T-cell (primary cell): ENCODE results near the gene ANKH. TPM values are rescaled to one million over a fixed set of nuclear protein-coding genes. Genes with fewer than 3 reads are reported as not detected.

Experiments used
- ATAC-seq, 4 experiments: fragments of 200-7000 bp in 3 of 4; fragments of 150-1000 bp in 1 of 4; cut with Tn5 transposase; replicated peaks in 1 of 4; 1 replicate in 3 of 4; 2 replicates in 1 of 4; pipeline ENCODE4 v1.10.0; 2021; ENCODE audit warnings: moderate library complexity in 3 of 4, mild to moderate bottlenecking in 2 of 4, moderate number of reproducible peaks in 1 of 4
- CTCF ChIA-PET, 2 donors: fragments of 300-600 bp; sonication (Branson Sonifier 250); formaldehyde crosslinking; loops; one replicate each; lab custom pipeline; 2022; ENCODE audit warnings: antibody characterized with exemption in 2 of 2; lab: Charles Lee
- POLR2A ChIA-PET, 2 donors: fragments of 300-600 bp; sonication (Branson Sonifier 250); formaldehyde crosslinking; loops; one replicate each; lab custom pipeline; 2022; ENCODE audit warnings: antibody characterized with exemption in 2 of 2; lab: Charles Lee
- DNase-seq, 35 experiments: peaks; one replicate each; pipeline versions ENCODE4 v3.0.0 to v3.0.0-alpha.2; 2013 to 2023
- H3K27ac ChIP-seq: one replicate; pipeline ENCODE4 v1.5.1; 2013; ENCODE audit warnings: low read length
- H3K27me3 ChIP-seq, 2 experiments: replicated peaks in 1 of 2; 1 replicate in 1 of 2; 2 replicates in 1 of 2; pipeline versions ENCODE4 v1.6.1 to v1.7.0; 2013; ENCODE audit warnings: low read length in 1 of 2, mixed read lengths in 1 of 2; ENCODE audit not compliant: control insufficient read depth in 2 of 2, insufficient read depth in 2 of 2; ENCODE audit errors: extremely low read depth in 1 of 2
- H3K36me3 ChIP-seq, 2 donors: 1 replicate in 1 of 2; 2 replicates in 1 of 2; pipeline versions ENCODE4 v1.6.1 to v1.7.0; 2013; ENCODE audit warnings: low read length in 1 of 2; ENCODE audit not compliant: control insufficient read depth in 2 of 2, insufficient read depth in 1 of 2; ENCODE audit errors: extremely low read depth in 1 of 2
- H3K4me1 ChIP-seq, 2 experiments: 1 replicate in 1 of 2; 2 replicates in 1 of 2; pipeline versions ENCODE4 v1.6.1 to v1.7.0; 2013; ENCODE audit warnings: low read length in 2 of 2, mixed read lengths in 1 of 2; ENCODE audit not compliant: insufficient read depth in 2 of 2, control insufficient read depth in 1 of 2; ENCODE audit errors: extremely low read depth in 1 of 2
- H3K4me3 ChIP-seq, 2 donors: 1 replicate in 1 of 2; 2 replicates in 1 of 2; pipeline versions ENCODE4 v1.5.1 to v1.7.0; 2013; ENCODE audit warnings: mild to moderate bottlenecking in 2 of 2, low read length in 1 of 2, moderate library complexity in 1 of 2; ENCODE audit not compliant: control insufficient read depth in 1 of 2; ENCODE audit errors: extremely low read depth in 1 of 2
- H3K9me3 ChIP-seq: 2 replicates; pipeline ENCODE4 v1.7.0; 2013
- H3K27ac Mint-ChIP-seq, 2 donors: one replicate each; pipeline ENCODE4 v1.8.0; 2020 to 2021; ENCODE audit warnings: mild to moderate bottlenecking in 2 of 2, mixed read lengths in 2 of 2
- H3K27me3 Mint-ChIP-seq, 2 donors: one replicate each; pipeline ENCODE4 v1.8.0; 2021 to 2022; ENCODE audit warnings: mixed read lengths in 2 of 2
- H3K36me3 Mint-ChIP-seq: one replicate; pipeline ENCODE4 v1.8.0; 2021; ENCODE audit warnings: mixed read lengths
- H3K4me1 Mint-ChIP-seq, 3 donors: one replicate each; pipeline ENCODE4 v1.8.0; 2020 to 2022; ENCODE audit warnings: mixed read lengths in 3 of 3, mild to moderate bottlenecking in 1 of 3
- H3K4me3 Mint-ChIP-seq, 3 donors: one replicate each; pipeline ENCODE4 v1.8.0; 2020 to 2022; ENCODE audit warnings: mild to moderate bottlenecking in 3 of 3, mixed read lengths in 3 of 3, moderate library complexity in 3 of 3
- H3K9me3 Mint-ChIP-seq, 3 donors: one replicate each; pipeline ENCODE4 v1.8.0; 2020 to 2022; ENCODE audit warnings: mixed read lengths in 3 of 3
- WGBS: methylation state at CpG from one replicate; pipeline ENCODE4 v1.1.5; 2013; ENCODE audit warnings: missing lambda C conversion rate; ENCODE audit not compliant: insufficient coverage; 5-methylcytosine and 5-hydroxymethylcytosine counted together
- total RNA-seq, 35 experiments: library from RNA in 6 of 35; stranded (reverse) in 6 of 35; fragments of 120-200 nt in 1 of 35; gene quantifications; one replicate each; pipeline versions ENCODE4 v1.2.1 to v1.2.4 and lab custom pipeline; 2013 to 2026

ANKH gene
- total RNA-seq, 5 donors from 2014 or later (not counting 1 experiment from before 2014, with no cell fraction given), result 98.9 to 200 (median 167) TPM

DNA sequence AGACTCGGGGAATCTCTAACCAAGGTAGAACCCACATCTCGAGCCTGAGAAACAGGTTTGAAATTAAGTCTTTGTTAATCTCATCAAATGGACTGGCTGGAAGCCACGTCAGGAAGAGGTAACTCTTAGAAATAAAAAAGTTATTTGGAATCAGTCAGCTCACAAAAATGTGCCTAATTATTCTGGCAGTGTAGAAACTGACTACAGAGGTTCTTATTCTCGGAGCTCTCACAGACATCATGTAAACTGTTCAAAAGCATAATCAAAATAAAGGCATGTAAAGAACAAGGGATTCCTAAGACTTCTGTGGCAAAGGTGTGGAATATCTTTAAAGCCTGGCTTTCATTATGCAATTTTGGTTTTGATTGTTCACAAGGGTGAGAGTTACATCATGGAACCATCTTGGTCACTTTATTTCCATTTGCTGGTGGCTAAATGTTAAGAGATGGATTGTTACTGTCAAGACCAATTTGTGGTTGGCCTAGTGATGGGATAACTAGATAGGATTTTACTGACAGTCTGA, 121.9 kb downstream of the ANKH start:
- H3K9me3 Mint-ChIP-seq, result no peaks in the 10 kb centered on the region
- H3K27ac ChIP-seq, result no peak overlapping the region
- CTCF ChIA-PET, result interaction anchor here in 1 of 2 donors (0.6 kb wide), 1 partner anchor 60 kb away, joined by 4 read pairs; no protein-coding TSS in a partner anchor
- no peaks in the 10 kb centered on the region for H3K27me3 ChIP-seq
- ATAC-seq (no peak), DNase-seq (no peak)
- no peaks in the 10 kb centered on the region for H3K4me1 ChIP-seq
- H3K4me3 ChIP-seq, result no peak overlapping the region
- POLR2A ChIA-PET, result interaction anchor here in 1 of 2 donors (0.6 kb wide), 1 partner anchor 38 kb away, joined by 3 read pairs; no protein-coding TSS in a partner anchor
- peaks cover 5 to 47% of the 10 kb centered on the region in 2 donors for H3K36me3 ChIP-seq
- no peaks in the 10 kb centered on the region for H3K9me3 ChIP-seq
- H3K4me3 Mint-ChIP-seq, result no peak overlapping the region
- H3K36me3 Mint-ChIP-seq, result peaks cover 56% of the 10 kb centered on the region
- peaks cover 7 to 16% (median 15%) of the 10 kb centered on the region in 3 donors for H3K4me1 Mint-ChIP-seq
- no peaks in the 10 kb centered on the region for H3K27me3 Mint-ChIP-seq
- peak overlapping the region in 1 of 2 donors; percentile 36 for H3K27ac Mint-ChIP-seq
- 100% methylated on average over 1 of the region's 4 CpGs for WGBS

DNA sequence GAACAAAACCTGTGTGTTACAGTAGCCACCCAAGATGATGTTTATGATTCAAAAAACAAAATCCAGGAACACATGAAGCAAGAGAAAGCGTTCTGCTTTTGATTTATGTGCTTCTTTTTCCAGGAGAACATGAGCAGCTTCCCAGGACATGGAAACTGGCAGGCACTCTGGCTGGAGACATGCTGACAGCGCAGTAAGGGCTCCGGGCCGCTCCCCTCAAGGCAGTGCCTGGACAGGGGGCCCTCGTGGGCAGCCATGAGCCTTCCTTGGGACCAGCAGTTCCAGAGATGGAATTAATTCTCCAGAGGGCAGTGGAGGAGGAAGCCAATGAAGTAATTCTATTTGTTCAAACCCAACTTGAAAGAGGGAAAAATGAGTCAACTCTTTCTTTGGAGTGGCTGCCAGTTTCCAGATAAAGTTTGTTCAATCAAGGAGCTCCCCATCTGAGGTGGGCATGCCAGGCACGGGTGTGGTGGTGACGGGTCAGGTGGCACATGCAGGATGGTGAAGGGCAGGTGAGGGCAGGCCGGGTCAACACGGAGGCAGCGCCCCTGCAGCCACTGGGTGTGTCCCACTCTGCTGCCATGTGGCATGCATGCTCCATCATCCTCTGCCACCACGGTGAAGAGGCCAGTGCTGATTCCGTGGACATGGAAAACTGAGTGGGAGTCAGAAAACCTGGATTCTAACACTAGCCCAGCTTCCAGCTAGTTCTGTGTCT, 123.2 kb downstream of the ANKH start:
- 97% methylated on average over 12 of the region's 12 CpGs for WGBS
- POLR2A ChIA-PET, result no interaction called here

DNA sequence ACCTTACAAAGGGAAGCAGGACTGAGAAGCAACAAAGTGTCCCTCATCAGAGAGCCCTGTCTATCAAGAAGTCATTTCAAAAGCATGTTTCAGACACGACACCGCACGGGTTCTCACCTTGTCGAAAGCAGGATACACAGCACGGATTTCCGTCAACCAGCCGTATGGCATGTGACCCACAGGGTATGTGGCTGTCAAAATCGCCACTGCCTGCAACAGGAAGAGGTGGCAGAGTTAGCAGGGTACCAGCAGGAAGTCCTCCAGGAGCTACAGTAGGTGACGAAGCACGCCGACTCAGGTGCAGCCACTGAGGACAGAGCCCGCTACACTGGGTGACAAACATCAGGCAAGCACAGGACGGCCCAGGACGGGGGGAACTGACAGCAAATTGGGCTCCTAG, 125.8 kb downstream of the ANKH start:
- Mint-ChIP-seq H3K36me3 (peaks cover 58% of the 10 kb centered on the region), H3K27me3 (no peaks in the 10 kb centered on the region), H3K4me3 (no peak overlapping the region), H3K27ac (peak overlapping the region; percentile 43 to 62), H3K4me1 (peaks cover 28 to 37% (median 37%) of the 10 kb centered on the region in 3 donors), H3K9me3 (no peaks in the 10 kb centered on the region)
- 76% methylated on average over 14 of the region's 14 CpGs for WGBS
- Histone ChIP-seq H3K27me3 (no peaks in the 10 kb centered on the region), H3K4me1 (peaks cover 2 to 5% of the 10 kb centered on the region in 2 experiments), H3K36me3 (peaks cover 5 to 59% of the 10 kb centered on the region in 2 donors), H3K4me3 (no peak overlapping the region), H3K9me3 (no peaks in the 10 kb centered on the region), H3K27ac (no peak overlapping the region)
- CTCF ChIA-PET, result interaction anchor here in 1 of 2 donors (0.9 kb wide), 1 partner anchor 19 kb away, joined by 3 read pairs; no protein-coding TSS in a partner anchor
- ATAC-seq (peak; percentile 58 to 80 (median 73)), DNase-seq (peak in 33 of 35 experiments; percentile 4 to 65 (median 41))
- POLR2A ChIA-PET, result no interaction called here

More for the DNA sequence above, 123.2 kb downstream of the ANKH start:
- Mint-ChIP-seq H3K36me3 (peaks cover 51% of the 10 kb centered on the region), H3K9me3 (no peaks in the 10 kb centered on the region), H3K27ac (no peak overlapping the region), H3K4me1 (peaks cover 7 to 20% (median 18%) of the 10 kb centered on the region in 3 donors), H3K27me3 (no peaks in the 10 kb centered on the region), H3K4me3 (no peak overlapping the region)
- DNase-seq (no peak), ATAC-seq (no peak)
- H3K36me3 ChIP-seq, result peaks cover 5 to 51% of the 10 kb centered on the region in 2 donors
- no peaks in the 10 kb centered on the region for H3K4me1 ChIP-seq
- H3K27ac ChIP-seq, result no peak overlapping the region
- no peaks in the 10 kb centered on the region for H3K27me3 ChIP-seq
- H3K9me3 ChIP-seq, result no peaks in the 10 kb centered on the region
- H3K4me3 ChIP-seq, result no peak overlapping the region
- CTCF ChIA-PET, result no interaction called here

DNA sequence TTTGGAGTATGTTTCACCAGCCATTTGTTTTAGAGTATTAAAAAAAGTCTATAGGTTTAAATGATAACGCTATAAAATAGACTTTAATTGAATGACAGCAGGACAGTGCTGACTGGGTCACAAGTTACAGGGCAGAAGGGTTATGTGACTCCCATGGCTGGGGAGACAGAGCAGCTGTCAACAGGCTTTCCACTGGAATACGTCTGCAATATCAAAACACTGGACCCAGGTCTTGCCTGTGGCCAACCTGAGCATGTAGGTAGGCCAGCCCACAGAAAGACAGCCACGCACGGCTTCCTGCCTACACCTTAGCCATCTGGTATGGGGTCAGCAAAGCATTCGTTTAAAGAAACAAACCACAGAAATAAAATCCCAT, 126.4 kb downstream of the ANKH start:
- ATAC-seq (no peak), DNase-seq (no peak)
- Mint-ChIP-seq H3K27me3 (no peaks in the 10 kb centered on the region), H3K27ac (peak overlapping the region in 1 of 2 donors; percentile 22), H3K4me1 (peaks cover 28 to 37% (median 37%) of the 10 kb centered on the region in 3 donors), H3K4me3 (no peak overlapping the region), H3K36me3 (peaks cover 55% of the 10 kb centered on the region), H3K9me3 (no peaks in the 10 kb centered on the region)
- POLR2A ChIA-PET, result no interaction called here
- no peak overlapping the region for H3K27ac ChIP-seq
- H3K4me3 ChIP-seq, result no peak overlapping the region
- no peaks in the 10 kb centered on the region for H3K27me3 ChIP-seq
- no peaks in the 10 kb centered on the region for H3K9me3 ChIP-seq
- CTCF ChIA-PET, result interaction anchor here in 1 of 2 donors (0.9 kb wide), 1 partner anchor 18 kb away, joined by 3 read pairs; no protein-coding TSS in a partner anchor
- peaks cover 2 to 5% of the 10 kb centered on the region in 2 experiments for H3K4me1 ChIP-seq
- WGBS, result 90% methylated on average over 2 of the region's 5 CpGs
- H3K36me3 ChIP-seq, result peaks cover 5 to 59% of the 10 kb centered on the region in 2 donors

DNA sequence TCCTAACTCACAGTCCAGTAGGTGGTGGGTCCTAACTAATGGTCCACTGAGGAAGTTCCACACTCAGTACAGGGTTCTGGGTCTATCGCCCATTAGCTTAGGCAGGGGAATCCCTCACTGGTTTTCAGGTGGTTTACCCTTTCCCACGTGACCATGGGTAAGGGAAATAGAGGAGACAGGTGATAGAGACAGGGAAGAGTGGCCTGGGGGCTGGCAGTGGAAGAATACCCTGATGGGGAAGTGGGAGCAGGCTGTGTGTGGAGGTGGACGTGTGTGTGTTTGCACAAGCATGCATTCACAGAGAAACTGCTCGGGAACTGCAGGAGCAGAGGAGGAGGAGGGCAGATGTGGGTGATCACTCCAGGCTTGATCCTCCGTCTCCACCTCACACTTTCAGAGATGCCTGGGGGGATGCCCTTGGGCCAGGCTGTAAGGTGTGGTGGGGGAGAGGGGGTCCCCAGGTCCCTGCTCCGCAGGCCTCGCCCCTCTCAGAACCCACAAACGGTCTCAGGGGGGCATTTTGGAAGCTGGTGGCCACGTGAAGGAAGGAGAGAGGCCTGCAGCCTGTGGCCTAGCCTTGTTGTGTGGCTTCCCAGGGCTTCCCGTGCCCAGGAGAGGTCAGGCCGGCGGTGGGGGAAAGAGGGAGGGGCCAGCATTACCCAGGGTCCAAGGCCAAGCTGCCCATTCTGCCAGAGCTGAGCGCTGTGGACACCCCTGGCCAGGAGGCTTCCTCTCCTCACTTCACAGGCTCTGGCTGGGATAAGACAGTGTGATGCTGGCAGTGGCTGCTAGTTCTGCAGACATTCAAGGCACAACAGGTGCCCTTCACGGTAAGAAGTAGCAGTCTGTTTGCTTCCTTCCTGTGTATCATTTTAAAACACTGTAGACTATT, 127.0 kb downstream of the ANKH start:
- ChIA-PET CTCF (interaction anchor here in 1 of 2 donors (0.6 kb wide), 1 partner anchor 47 kb away, joined by 3 read pairs; no protein-coding TSS in a partner anchor), POLR2A (no interaction called here)
- no peaks in the 10 kb centered on the region for H3K27me3 Mint-ChIP-seq
- no peaks in the 10 kb centered on the region for H3K9me3 Mint-ChIP-seq
- H3K4me1 ChIP-seq, result peaks cover 2 to 5% of the 10 kb centered on the region in 2 experiments
- no peaks in the 10 kb centered on the region for H3K9me3 ChIP-seq
- no peak overlapping the region for H3K4me3 Mint-ChIP-seq
- H3K4me1 Mint-ChIP-seq, result peaks cover 28 to 37% (median 37%) of the 10 kb centered on the region in 3 donors
- no peaks in the 10 kb centered on the region for H3K27me3 ChIP-seq
- peaks cover 50% of the 10 kb centered on the region for H3K36me3 Mint-ChIP-seq
- DNase-seq, result no peak
- WGBS, result 90% methylated on average over 6 of the region's 14 CpGs
- no peak for ATAC-seq
- H3K36me3 ChIP-seq, result peaks cover 5 to 60% of the 10 kb centered on the region in 2 donors
- H3K27ac ChIP-seq, result no peak overlapping the region
- H3K4me3 ChIP-seq, result no peak overlapping the region
- H3K27ac Mint-ChIP-seq, result peak overlapping the region; percentile 6 to 34
